Activated gamma-delta T cell treated with Interleukin-2 at 50 U/mL for 16 hours (primary cell): ENCODE measurements around the gene PAPSS2.
"Not testable (repeated sequence)": the region's sequence is repeated elsewhere in the genome, so short reads cannot be mapped to it uniquely, and the experiment has no call there.

Source experiments
- DNase-seq: peaks from one replicate; pipeline ENCODE4 v3.0.0-alpha.2; 2020

PAPSS2 gene

DNA sequence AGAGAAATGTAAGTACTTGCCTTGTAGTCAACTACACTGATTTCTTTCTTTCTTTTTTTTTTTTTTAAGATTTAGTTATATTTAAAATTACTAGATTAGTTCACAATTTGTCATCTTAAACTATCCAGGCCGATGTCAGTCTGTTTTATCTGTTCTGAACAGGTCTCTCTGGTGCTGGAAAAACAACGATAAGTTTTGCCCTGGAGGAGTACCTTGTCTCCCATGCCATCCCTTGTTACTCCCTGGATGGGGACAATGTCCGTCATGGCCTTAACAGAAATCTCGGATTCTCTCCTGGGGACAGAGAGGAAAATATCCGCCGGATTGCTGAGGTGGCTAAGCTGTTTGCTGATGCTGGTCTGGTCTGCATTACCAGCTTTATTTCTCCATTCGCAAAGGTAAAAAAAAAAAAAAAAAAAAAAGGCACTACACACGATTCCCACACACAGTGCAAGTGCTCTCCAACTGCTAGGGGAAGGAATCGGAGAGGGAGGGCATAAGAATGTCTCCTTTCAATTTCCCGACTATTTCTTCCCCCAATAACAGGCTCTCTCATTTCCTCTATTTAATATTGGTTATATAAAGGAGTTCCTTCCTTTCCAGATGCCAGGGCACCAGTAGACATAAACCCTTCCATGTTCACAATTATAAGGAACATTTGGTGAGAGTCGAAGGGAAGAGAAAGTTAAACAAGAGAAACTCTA is 53.4 kb downstream of the PAPSS2 start:
- no peak for DNase-seq

DNA sequence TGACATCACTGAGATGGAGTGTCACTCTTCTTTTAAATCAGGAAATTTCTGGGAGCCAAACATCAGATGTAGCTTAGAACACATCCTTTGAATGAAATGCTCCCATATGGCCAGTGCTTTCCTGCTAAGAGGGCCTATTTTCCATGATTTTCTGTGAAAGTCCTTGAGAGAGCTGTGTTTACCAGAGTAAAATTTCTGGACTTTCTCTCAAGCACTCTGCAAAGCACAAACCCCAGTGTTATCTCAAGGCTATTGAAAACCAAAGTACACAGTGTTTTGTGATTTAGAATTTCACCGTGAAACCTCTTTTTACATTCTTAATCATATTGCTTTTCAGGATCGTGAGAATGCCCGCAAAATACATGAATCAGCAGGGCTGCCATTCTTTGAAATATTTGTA is 54.0 kb downstream of the PAPSS2 start:
- DNase-seq, result no peak

DNA sequence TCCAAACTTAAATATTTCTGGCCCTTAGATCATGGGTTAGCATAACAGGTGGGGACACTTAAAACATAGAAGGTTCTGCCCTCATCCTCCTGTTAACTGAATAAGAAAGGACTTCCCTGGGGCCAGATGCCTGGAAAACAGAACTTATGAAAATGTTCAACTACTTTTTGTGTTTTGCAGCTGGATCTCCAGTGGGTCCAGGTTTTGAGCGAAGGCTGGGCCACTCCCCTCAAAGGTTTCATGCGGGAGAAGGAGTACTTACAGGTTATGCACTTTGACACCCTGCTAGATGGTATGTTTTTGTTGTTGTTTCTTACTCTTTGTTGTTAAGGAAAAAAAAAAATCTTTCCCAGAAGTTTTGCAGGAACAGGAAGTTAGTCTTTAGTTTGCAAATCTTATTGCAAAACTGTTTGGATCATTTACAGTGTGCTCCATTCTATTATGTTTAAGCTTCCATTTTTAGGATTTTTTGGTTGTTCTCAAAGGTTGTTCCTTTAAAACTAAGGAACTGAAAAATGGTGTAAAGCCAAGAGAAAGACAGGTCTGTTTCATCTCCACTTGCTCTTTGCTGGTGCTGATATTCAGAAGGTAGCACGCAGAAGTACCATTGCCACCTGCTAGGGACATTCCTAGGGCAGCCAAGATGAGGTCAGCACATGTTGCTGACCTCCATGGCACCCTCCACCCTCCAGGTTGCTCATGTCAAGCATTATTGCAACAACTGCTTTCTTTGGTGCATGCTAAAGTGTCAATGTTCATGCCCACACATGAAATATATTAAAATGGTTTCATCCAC is 56.1 kb downstream of the PAPSS2 start:
- DNase-seq, result no peak

DNA sequence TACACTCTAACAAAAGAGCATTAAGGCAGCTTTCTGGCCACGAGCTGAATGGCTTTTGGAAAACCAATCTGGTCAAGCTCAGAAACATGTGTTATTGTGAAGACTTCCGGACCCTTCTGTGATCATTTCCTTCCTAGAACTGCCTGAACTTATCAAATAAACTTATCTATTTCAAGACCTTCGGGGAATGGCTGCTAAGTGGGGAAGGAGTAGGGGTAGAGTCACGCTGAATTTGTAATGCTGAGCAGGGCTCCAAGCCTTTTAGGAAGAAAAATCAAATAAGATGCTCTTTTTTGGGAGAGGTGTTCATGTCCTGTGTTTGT is 56.6 kb downstream of the PAPSS2 start:
- no peak for DNase-seq

DNA sequence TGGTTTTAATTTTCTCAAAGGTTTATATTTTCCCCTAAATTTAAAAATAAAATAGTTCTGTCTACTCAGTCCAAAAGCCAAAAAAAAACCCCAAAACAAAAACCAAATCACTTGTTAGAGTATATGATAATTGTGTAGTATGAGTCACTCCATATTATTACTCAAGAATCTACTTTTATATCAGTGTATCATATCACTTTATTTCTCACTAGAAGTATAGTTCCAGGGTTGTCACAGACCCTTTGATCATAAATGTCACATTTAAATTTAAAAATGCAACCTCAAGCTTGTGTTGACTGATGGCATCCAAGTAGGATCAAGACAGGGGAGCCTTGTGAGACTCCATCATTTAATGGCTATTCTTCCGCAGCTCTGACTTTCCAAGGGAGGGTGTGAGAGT is 61.0 kb downstream of the PAPSS2 start:
- DNase-seq, result no peak

DNA sequence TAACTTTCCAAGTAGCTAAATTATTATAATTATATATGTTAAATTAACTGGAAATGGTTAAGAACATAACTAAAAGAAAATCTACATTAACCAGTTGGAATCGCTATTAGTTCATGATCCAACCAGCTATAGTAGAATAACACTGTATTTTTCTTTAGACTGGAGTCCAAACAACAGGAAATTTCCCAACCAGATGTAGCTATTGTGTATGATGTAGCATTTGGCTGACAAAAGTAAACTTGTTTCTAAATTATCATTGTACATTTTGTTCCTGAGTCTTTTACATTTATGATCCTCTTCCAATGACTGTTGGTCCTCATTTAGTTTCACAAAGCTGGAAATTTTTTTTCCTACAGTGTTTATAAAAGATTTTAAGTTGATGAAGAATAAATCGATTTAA is 62.1 kb downstream of the PAPSS2 start:
- no peak for DNase-seq

DNA sequence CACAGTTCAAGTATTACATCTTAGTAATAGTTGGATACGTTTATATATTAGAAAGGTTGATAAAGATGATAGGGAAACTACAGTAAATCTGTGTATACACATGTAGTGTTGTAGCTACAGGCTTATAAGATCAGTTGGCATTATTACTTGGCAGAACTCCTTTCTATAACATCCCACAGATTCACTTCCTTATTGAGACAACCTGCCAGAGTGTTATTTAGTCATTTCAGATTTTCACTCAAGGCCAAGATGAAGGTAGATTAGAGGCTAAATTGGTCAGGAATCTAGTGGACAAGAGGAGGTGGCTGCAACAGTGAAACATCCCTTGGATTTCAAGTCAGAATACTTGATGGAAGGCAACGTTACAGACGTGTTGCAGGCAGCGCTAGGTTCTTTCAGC is 63.0 kb downstream of the PAPSS2 start:
- no peak for DNase-seq

DNA sequence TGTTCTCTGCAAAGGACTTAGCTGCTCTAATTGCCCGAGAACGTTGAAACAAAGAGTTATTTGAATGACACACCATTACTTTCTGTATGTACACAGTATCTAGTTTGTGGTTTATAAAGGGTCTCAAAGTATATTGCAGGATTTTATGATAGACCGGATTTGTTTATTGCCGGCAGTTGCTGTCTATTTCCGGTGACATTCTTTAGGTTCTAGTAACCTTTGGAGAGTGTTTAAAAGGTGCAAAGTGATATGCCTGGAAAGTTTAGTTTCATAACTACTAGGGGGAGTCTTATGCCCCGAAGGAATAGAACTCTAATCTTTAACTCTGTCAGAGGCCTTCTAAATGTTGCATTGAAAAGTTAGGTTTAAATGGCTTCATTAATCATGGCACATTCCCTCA is 63.8 kb downstream of the PAPSS2 start:
- no peak for DNase-seq

DNA sequence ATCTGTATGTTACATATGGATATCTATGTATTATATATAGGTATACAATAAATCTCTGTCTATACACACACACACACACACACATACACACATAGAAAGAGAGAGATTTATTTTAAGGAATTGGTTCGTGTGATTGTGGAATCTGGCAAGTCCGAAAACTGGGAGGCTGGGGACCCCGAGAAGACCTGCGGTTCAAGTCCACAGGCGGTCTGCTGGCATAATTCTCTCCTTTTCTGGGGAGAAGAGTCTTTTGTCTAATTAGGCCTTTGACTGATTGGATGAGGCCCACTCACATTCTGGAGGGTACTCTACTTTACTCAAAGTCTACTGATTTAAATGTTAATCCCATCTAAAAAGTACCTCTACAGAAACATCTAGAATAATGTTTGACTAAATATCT is 65.1 kb downstream of the PAPSS2 start:
- no peak for DNase-seq

DNA sequence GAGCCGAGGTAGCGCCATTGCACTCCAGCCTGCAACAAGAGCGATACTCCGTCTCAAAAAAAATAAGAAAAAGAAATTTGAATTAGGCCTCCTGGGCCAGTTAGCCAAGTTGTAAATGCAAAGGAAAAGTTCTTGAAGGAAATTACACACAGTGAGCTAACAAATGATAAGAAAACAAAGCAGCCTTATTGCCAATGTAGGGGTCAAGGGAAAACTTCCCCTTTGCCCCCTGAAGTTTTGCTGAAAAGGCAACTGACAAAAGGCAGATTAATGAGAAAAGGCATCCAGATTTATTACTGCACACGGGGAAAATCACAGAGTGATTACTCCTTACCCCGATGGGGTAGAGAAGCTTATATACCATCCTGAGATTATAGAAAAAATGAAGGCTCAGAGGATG is 70.3 kb downstream of the PAPSS2 start:
- no peak for DNase-seq

DNA sequence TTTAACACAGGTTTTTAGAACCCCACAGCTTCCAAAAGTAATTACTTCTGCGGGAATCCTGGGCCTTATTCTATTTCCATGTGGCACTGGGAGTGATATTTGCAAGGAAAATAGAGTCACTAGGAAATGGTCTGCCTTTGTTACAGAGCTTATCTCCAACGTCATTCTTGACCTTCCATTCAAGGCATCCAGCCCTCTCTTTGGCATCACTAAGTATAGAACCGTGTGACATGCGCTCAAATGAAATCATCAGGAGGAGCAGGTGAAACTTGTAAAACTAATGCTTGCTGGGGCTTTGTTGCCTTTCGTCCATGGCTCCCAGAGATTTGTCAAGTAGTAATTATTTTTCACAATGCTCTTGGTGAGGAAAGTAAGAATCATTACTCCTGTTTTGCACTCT is 73.4 kb downstream of the PAPSS2 start:
- no peak for DNase-seq

DNA sequence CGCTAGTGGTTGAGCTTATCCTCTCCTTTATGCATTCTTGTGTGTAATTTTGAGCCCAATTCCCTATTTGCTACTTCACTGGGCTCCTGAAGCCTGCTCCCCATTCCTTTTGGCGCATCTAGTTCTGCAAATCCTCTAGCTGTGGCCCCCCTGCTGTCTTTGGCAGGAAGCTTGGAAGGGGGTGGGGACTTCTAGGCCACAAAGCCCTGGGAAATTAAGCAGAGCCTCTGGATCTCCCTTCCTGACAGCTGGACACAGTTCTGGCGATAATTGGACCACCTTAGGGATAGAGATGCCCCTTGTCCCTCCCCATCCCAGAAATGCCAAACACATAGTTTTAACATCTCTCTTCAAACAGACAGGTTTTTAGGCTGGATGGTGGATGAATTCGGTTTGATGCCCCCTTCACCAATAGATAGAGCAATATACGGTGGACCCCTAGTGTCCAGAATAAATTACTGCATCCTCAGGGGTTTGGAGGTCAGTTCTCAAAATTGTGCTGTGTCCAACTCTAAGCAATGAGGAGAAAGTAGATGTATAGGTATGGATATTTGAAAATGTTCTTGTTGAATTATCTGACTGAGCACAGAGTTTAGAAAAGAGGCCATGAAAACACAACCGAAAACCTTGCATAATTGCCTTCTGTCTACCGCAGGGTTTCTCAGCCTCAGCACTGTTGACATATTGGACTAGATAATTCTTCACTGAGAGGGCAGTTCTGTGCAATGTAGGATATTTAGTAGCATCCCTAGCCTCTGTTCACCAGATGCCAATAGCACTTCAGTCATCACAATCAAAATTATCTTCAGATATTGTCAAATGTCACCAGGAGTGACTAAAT is 75.5 kb downstream of the PAPSS2 start:
- DNase-seq, result no peak

DNA sequence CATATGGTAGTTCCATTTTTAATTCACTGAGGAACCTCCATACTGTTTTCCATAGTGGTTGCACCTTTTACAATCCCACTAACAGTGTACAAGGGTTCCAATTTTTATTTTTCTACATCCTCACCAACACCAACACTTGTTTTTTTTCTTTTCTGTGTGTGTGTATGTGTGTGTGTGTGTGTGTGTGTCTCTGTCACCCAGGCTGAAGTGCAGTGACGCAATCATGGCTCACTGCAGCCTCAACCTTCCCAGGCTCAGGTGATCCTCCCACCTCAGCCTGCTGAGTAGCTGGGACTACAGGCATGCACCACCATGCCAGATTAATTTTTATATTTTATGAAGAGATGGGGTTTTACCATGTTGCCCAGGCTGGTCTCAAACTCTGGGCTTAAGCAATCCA is 78.6 kb downstream of the PAPSS2 start:
- DNase-seq, result not testable (repeated sequence)

DNA sequence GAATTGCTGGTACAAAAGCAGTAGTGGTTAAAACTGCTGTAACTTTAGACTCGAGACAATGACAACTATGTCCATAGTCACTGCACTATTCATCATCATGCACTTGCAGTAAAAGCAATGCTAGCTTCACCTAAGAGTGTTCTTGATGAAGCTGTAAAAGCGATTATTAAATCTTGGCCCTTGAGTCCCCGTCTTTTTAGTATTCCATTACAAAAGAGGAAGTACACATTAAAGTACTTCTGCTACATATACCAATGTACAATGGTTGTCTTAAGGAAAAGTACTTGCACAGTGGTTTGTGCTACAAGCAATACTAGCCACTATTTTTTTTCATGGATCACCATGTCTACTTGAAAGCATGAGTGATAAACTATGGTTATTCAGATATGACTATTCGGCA is 80.0 kb downstream of the PAPSS2 start:
- no peak for DNase-seq

DNA sequence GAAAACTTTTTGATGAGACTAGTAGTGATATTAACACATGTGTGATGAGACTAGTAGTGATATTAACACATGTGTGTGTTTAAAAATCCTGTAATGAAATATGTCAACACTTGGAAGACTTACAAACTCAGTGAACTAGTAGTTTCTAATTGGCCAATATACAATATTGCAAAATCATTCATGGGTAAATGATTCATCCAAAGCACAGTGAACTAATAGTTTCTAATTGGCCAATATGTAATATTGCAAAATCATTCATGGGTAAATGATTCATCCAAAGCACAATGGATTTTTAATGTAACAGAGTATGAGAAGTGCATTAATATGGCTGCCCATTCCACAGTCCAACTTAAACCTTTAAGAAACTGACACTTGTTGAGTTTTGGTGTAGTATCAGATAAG is 80.6 kb downstream of the PAPSS2 start:
- no peak for DNase-seq

DNA sequence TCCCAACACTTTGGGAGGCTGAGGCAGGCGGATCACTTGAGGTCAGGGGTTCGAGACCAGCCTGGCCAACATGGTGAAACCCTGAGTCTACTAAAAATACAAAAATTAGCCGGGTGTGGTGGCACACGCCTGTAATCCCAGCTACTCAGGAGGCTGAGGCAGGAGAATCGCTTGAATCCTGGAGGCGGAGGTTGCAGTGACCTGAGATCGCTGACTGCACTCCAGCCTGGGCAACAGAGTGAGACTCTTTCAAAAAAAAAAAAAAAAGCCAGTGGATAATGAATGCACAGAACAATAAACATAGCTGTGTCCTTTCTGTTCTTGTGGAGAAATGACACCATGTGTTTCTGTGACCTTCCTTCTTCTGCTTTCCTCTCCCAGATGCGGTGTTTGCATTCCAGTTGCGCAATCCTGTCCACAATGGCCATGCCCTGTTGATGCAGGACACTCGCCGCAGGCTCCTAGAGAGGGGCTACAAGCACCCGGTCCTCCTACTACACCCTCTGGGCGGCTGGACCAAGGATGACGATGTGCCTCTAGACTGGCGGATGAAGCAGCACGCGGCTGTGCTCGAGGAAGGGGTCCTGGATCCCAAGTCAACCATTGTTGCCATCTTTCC is 83.4 kb downstream of the PAPSS2 start:
- DNase-seq, result not testable (repeated sequence)

DNA sequence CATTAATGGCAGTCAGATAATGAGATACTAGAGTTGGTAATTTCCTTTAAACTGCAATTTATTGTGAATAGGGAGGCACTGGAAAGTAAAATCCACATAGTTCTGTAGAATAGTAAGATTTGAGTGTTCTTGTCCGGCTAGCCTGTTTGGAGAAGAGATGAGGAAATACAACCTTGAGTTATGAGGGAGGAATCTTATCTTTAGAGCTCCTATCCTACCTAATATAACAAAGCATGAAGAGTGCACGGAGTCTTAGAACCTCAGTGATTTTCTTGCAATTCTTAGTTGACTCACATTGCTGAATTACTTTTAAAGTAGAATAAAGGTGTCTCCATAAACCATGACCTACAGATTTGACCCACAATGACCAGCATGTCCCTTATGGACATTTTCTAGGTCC is 84.9 kb downstream of the PAPSS2 start:
- DNase-seq, result no peak

DNA sequence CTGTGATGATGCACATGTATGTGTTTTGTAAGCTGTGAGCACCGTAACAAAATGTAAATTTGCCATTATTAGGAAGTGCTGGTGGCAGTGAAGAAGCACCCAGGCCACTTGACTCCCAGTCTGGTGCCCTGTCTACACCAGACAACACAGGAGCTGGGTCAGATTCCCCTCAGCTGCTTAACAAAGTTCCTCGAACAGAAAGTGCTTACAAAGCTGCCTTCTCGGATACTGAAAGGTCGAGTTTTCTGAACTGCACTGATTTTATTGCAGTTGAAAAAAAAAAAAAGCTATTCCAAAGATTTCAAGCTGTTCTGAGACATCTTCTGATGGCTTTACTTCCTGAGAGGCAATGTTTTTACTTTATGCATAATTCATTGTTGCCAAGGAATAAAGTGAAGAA is 87.2 kb downstream of the PAPSS2 start:
- DNase-seq, result no peak

DNA sequence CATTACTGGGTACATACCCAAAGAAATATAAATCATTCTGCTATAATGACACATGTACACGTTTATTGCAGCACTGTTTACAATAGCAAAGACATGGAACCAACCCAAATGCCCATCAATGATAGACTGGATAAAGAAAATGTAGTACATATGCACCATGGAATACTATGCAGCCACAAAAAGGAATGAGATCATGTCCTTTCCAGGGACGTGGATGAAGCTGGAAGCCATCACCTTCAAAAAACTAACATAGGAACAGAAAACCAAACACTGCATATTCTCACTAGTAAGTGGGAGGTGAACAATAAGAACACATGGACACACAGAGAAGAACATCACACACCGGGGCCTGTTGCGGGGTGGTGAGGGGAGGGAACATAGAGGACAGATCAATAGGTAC is 88.6 kb downstream of the PAPSS2 start:
- DNase-seq, result not testable (repeated sequence)

DNA sequence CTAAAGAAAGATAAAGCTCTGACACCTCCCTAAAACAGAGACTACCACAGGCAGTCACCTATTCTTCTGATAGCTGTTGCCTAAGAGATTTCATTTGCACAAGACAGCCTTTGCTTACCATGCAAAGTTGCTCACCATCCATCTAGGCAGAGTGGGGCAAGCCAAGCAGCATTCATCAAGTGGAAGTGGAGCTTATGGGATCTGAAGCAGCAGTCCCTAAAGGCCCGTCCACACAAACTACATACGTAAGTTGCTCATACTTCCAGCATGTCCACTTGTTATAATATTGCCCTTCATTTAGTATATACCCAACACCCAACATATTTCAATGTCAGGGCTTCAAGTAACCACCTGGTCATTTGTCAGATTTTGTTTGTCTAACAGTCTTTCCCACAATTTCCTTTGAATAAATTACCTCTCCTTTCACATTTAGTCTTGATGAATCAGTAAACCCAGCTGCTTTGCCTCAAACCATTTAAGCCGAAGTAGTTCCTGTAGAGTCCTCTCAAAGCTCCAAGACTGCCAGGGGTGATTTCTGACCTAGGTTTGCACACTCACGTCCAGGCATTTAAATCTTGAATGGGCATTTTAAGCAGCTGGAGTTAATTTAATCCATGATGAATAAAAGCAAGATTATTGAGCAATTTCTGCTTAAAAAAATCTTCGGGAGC is 90.5 kb downstream of the PAPSS2 start:
- no peak for DNase-seq

DNA sequence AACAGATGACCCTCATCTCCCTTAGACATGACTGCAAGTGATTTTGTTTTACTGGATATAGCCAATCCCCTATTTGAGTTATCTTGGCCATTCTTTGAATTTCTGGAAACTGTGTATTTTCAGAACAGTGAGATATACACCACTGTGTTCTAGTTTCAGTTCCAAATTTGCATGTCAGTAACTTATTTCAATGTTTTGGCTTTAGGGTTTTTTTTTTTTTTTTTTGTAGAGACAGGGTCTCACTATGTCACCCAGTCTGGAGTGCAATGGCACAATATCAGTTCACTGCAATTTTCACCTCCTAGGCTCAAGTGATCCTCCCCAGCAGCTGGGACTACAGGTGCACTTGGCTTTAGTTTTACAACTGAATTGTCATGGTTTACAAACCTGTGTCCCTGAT is 91.1 kb downstream of the PAPSS2 start:
- no peak for DNase-seq

DNA sequence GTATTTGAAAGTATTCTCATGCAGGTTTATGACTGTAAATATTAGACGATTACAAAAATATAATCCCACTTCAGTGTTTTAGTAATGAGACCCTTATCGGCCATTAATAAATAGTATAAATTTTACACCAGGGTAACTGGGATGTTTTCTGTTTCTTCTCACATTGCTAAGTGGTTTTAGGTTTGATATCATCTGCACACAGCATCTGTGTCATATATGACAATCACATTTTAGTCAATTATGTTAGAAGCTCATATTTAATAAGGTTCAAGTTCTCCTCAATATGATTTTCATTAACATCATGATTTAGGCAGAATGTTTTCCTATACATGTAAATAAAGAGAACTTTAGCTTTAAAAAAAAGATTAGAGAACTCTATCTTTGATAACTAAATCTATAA is 91.6 kb downstream of the PAPSS2 start:
- no peak for DNase-seq

DNA sequence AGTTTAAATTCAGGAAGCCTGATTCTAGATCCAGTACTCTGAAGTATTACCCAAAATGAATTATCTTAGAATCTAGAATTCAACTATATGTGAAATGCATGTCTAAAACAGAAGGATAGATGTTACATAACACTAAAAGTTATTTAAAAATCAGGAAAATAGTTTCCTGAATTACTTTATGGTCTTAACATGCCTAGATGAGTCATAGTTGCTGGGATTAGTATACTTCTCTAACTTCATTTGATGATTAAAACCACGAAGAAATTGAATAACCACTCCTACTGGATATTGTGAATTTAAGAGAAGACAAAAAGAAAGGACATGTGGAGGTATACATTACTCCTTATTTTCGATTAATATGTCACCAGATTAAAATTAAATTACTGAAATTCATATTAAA is 92.9 kb downstream of the PAPSS2 start:
- DNase-seq, result no peak
